GM12878 (cell line): ENCODE data around the gene ITGA8.

ENCODE experiments used
- FOS ChIP-seq: IDR thresholded peaks from 3 replicates; pipeline ENCODE4 v1.6.1; 2011; ENCODE audit warnings: borderline replicate concordance; ENCODE audit not compliant: insufficient read length; ENCODE audit errors: extremely low read depth
- GABPA ChIP-seq: IDR thresholded peaks from 2 replicates; pipeline ENCODE4 v1.6.1; 2014; ENCODE audit warnings: antibody characterized with exemption, low read depth, mild to moderate bottlenecking, inconsistent platforms
- POLR2A ChIP-seq: IDR thresholded peaks from 2 replicates; pipeline ENCODE4 v1.6.1; 2011; ENCODE audit warnings: low read depth, mild to moderate bottlenecking, low read length
- TCF3 ChIP-seq: IDR thresholded peaks from 2 replicates; pipeline ENCODE4 v1.6.1; 2012; ENCODE audit warnings: low read depth, mild to moderate bottlenecking, low read length, borderline replicate concordance; ENCODE audit not compliant: insufficient read depth
- ZNF217 ChIP-seq: fragments of 450-650 bp; IDR thresholded peaks from 2 replicates; pipeline ENCODE4 v1.6.1; 2017; ENCODE audit warnings: antibody characterized with exemption, mild to moderate bottlenecking
- TF ChIP-seq, protein P1 (sequence below): IDR thresholded peaks from 2 replicates; pipeline ENCODE4 v1.6.1; 2011; ENCODE audit warnings: borderline replicate concordance, low read depth, mild to moderate bottlenecking, moderate library complexity, low read length; ENCODE audit not compliant: insufficient read depth, poor library complexity, severe bottlenecking
- TF ChIP-seq, protein P2 (sequence below), 3 experiments: IDR thresholded peaks in 2 of 3; conservative IDR thresholded peaks in 1 of 3; 2 replicates each; pipeline ENCODE4 v1.5.1; 2011; ENCODE audit warnings: low read depth in 3 of 3, low read length in 3 of 3, mild to moderate bottlenecking in 3 of 3, control low read depth in 2 of 3, moderate library complexity in 2 of 3, inconsistent platforms in 1 of 3, mixed read lengths in 1 of 3; ENCODE audit not compliant: control insufficient read depth in 2 of 3, insufficient read depth in 1 of 3; ENCODE audit errors: extremely low read depth in 1 of 3
- TF ChIP-seq, protein P3 (sequence below): fragments of 450-650 bp; IDR thresholded peaks from 2 replicates; pipeline ENCODE4 v1.6.1; 2018; ENCODE audit warnings: borderline replicate concordance, mild to moderate bottlenecking; ENCODE audit not compliant: partially characterized antibody
- TF ChIP-seq, protein P4 (sequence below): IDR thresholded peaks from 2 replicates; pipeline ENCODE4 v1.6.1; 2012; ENCODE audit warnings: mild to moderate bottlenecking, low read depth, low read length
- TF ChIP-seq, protein P5 (sequence below): fragments of 450-650 bp; IDR thresholded peaks from 2 replicates; pipeline ENCODE4 v1.6.1; 2017; ENCODE audit warnings: mild to moderate bottlenecking, moderate library complexity

DNA sequence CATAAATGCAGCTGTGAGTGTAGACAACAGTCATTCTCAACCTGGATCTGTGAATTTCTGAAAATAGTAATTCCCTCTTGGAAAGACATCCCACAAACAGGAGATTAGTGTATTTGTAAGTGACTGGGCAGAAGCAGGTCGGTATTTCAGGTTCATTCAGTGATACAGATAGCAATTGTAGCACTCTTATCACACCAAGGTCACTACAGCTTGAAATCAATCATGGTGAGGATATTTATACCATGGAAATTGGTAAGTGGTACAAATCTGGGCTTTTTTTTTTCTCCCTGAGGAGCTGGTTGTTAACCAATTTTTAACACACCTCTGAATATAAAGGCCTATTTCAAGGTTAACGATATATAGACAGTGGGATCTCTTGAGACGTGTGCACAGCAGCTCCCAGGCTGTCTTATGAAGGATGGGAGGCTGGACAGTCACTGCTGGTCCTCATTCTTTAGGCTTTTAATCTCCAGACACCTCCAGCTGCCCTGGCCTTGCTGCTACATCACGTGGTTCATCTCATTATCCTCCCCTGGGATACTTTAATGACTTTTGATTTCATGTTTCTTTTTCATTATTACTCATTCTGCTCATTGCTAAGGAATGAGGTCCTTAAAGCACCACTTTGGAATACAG lies 87.1 kb downstream of the ITGA8 start:
- TF ChIP-seq FOS = no peak
- TF ChIP-seq, protein P1, sequence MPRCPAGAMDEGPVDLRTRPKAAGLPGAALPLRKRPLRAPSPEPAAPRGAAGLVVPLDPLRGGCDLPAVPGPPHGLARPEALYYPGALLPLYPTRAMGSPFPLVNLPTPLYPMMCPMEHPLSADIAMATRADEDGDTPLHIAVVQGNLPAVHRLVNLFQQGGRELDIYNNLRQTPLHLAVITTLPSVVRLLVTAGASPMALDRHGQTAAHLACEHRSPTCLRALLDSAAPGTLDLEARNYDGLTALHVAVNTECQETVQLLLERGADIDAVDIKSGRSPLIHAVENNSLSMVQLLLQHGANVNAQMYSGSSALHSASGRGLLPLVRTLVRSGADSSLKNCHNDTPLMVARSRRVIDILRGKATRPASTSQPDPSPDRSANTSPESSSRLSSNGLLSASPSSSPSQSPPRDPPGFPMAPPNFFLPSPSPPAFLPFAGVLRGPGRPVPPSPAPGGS = no peak
- no peak for TF ChIP-seq TCF3
- no peak for TF ChIP-seq ZNF217
- no peak for TF ChIP-seq GABPA
- TF ChIP-seq, protein P2, sequence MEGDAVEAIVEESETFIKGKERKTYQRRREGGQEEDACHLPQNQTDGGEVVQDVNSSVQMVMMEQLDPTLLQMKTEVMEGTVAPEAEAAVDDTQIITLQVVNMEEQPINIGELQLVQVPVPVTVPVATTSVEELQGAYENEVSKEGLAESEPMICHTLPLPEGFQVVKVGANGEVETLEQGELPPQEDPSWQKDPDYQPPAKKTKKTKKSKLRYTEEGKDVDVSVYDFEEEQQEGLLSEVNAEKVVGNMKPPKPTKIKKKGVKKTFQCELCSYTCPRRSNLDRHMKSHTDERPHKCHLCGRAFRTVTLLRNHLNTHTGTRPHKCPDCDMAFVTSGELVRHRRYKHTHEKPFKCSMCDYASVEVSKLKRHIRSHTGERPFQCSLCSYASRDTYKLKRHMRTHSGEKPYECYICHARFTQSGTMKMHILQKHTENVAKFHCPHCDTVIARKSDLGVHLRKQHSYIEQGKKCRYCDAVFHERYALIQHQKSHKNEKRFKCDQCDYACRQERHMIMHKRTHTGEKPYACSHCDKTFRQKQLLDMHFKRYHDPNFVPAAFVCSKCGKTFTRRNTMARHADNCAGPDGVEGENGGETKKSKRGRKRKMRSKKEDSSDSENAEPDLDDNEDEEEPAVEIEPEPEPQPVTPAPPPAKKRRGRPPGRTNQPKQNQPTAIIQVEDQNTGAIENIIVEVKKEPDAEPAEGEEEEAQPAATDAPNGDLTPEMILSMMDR (IDR thresholded peaks at IDR 0.05 in 2 of 3, conservative IDR thresholded peaks at IDR 0.05 in 1 of 3; ENCODE audit: control insufficient read depth in 2 of 3, extremely low read depth in 1 of 3, insufficient read depth in 1 of 3, low read depth in 3 of 3, low read length in 3 of 3) = no peak
- no peak for TF ChIP-seq POLR2A
- TF ChIP-seq, protein P3, sequence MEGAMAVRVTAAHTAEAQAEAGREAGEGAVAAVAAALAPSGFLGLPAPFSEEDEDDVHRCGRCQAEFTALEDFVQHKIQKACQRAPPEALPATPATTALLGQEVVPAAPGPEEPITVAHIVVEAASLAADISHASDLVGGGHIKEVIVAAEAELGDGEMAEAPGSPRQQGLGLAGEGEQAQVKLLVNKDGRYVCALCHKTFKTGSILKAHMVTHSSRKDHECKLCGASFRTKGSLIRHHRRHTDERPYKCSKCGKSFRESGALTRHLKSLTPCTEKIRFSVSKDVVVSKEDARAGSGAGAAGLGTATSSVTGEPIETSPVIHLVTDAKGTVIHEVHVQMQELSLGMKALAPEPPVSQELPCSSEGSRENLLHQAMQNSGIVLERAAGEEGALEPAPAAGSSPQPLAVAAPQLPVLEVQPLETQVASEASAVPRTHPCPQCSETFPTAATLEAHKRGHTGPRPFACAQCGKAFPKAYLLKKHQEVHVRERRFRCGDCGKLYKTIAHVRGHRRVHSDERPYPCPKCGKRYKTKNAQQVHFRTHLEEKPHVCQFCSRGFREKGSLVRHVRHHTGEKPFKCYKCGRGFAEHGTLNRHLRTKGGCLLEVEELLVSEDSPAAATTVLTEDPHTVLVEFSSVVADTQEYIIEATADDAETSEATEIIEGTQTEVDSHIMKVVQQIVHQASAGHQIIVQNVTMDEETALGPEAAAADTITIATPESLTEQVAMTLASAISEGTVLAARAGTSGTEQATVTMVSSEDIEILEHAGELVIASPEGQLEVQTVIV = no peak
- TF ChIP-seq, protein P4, sequence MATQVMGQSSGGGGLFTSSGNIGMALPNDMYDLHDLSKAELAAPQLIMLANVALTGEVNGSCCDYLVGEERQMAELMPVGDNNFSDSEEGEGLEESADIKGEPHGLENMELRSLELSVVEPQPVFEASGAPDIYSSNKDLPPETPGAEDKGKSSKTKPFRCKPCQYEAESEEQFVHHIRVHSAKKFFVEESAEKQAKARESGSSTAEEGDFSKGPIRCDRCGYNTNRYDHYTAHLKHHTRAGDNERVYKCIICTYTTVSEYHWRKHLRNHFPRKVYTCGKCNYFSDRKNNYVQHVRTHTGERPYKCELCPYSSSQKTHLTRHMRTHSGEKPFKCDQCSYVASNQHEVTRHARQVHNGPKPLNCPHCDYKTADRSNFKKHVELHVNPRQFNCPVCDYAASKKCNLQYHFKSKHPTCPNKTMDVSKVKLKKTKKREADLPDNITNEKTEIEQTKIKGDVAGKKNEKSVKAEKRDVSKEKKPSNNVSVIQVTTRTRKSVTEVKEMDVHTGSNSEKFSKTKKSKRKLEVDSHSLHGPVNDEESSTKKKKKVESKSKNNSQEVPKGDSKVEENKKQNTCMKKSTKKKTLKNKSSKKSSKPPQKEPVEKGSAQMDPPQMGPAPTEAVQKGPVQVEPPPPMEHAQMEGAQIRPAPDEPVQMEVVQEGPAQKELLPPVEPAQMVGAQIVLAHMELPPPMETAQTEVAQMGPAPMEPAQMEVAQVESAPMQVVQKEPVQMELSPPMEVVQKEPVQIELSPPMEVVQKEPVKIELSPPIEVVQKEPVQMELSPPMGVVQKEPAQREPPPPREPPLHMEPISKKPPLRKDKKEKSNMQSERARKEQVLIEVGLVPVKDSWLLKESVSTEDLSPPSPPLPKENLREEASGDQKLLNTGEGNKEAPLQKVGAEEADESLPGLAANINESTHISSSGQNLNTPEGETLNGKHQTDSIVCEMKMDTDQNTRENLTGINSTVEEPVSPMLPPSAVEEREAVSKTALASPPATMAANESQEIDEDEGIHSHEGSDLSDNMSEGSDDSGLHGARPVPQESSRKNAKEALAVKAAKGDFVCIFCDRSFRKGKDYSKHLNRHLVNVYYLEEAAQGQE = no peak
- TF ChIP-seq, protein P5, sequence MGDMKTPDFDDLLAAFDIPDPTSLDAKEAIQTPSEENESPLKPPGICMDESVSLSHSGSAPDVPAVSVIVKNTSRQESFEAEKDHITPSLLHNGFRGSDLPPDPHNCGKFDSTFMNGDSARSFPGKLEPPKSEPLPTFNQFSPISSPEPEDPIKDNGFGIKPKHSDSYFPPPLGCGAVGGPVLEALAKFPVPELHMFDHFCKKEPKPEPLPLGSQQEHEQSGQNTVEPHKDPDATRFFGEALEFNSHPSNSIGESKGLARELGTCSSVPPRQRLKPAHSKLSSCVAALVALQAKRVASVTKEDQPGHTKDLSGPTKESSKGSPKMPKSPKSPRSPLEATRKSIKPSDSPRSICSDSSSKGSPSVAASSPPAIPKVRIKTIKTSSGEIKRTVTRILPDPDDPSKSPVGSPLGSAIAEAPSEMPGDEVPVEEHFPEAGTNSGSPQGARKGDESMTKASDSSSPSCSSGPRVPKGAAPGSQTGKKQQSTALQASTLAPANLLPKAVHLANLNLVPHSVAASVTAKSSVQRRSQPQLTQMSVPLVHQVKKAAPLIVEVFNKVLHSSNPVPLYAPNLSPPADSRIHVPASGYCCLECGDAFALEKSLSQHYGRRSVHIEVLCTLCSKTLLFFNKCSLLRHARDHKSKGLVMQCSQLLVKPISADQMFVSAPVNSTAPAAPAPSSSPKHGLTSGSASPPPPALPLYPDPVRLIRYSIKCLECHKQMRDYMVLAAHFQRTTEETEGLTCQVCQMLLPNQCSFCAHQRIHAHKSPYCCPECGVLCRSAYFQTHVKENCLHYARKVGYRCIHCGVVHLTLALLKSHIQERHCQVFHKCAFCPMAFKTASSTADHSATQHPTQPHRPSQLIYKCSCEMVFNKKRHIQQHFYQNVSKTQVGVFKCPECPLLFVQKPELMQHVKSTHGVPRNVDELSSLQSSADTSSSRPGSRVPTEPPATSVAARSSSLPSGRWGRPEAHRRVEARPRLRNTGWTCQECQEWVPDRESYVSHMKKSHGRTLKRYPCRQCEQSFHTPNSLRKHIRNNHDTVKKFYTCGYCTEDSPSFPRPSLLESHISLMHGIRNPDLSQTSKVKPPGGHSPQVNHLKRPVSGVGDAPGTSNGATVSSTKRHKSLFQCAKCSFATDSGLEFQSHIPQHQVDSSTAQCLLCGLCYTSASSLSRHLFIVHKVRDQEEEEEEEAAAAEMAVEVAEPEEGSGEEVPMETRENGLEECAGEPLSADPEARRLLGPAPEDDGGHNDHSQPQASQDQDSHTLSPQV = no peak
